Measurements from ENCODE around the gene DDO.

DNA sequence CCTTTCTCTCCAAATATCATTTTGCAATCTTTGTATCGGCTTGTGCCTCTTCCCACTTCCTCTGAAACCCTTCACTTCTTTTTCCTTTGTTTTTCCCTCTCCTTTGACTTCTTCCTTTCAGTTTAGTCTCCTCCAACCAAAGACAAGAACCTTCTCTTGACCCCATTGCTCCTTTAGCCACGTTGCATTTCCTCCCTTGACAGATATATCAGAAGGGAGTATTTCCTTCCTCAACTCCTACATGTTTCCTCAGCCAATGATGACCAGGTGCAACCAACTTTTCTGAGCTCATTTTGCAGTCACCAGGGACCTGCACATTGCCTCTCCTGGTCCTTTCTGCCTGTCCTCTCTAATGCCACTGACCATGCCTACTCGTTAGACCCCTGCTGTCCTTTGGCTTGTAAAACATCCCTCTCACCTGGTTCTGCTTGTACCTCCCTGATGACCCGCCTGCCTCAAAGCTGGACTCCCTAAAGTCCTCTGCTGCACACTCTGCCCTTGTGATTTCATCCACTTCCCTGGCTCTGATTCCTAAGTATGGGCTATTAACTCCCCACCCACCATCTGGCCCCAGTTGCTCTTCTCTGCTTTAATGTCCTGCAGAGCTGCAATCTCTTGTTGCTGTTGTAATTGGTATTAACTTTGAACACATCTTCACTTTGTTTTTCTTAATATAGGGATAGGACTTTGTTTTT is 33.6 kb upstream of the DDO start:
- TF ChIP-seq POLR2AphosphoS5 (IDR thresholded peaks at IDR 0.05; ENCODE audit: low read depth, low read length) (no peak), RBBP5 (IDR thresholded peaks at IDR 0.05; ENCODE audit: borderline replicate concordance, low read depth, low read length) (no peak), GABPA (IDR thresholded peaks at IDR 0.05; ENCODE audit: borderline replicate concordance, insufficient read depth, low read length) (no peak), NRF1 (IDR thresholded peaks at IDR 0.05; ENCODE audit: low read depth, low read length) (no peak), MAFK (IDR thresholded peaks at IDR 0.05; ENCODE audit: low read depth, low read length) (no peak), EZH2 (IDR thresholded peaks at IDR 0.05; ENCODE audit: low read depth, low read length, severe bottlenecking) (no peak), ZNF274 (IDR thresholded peaks at IDR 0.05; ENCODE audit: borderline replicate concordance, extremely low read depth, low read length) (no peak), JUND (IDR thresholded peaks at IDR 0.05; ENCODE audit: low read length) (no peak), EP300 (IDR thresholded peaks at IDR 0.05; ENCODE audit: borderline replicate concordance in 1 of 2, low read depth in 2 of 2, low read length in 2 of 2) (no peak), RXRA (IDR thresholded peaks at IDR 0.05; ENCODE audit: insufficient read depth, low read depth, low read length) (no peak), EGR1 (IDR thresholded peaks at IDR 0.05; ENCODE audit: borderline replicate concordance, low read depth, low read length) (no peak)
- TF ChIP-seq, protein P1, sequence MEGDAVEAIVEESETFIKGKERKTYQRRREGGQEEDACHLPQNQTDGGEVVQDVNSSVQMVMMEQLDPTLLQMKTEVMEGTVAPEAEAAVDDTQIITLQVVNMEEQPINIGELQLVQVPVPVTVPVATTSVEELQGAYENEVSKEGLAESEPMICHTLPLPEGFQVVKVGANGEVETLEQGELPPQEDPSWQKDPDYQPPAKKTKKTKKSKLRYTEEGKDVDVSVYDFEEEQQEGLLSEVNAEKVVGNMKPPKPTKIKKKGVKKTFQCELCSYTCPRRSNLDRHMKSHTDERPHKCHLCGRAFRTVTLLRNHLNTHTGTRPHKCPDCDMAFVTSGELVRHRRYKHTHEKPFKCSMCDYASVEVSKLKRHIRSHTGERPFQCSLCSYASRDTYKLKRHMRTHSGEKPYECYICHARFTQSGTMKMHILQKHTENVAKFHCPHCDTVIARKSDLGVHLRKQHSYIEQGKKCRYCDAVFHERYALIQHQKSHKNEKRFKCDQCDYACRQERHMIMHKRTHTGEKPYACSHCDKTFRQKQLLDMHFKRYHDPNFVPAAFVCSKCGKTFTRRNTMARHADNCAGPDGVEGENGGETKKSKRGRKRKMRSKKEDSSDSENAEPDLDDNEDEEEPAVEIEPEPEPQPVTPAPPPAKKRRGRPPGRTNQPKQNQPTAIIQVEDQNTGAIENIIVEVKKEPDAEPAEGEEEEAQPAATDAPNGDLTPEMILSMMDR (IDR thresholded peaks at IDR 0.05; ENCODE audit: control extremely low read depth in 1 of 3, insufficient read depth in 1 of 3, low read depth in 1 of 3, low read length in 3 of 3), result no peak
- TF ChIP-seq, protein P2, sequence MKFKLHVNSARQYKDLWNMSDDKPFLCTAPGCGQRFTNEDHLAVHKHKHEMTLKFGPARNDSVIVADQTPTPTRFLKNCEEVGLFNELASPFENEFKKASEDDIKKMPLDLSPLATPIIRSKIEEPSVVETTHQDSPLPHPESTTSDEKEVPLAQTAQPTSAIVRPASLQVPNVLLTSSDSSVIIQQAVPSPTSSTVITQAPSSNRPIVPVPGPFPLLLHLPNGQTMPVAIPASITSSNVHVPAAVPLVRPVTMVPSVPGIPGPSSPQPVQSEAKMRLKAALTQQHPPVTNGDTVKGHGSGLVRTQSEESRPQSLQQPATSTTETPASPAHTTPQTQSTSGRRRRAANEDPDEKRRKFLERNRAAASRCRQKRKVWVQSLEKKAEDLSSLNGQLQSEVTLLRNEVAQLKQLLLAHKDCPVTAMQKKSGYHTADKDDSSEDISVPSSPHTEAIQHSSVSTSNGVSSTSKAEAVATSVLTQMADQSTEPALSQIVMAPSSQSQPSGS (IDR thresholded peaks at IDR 0.05; ENCODE audit: low read length), result no peak
